Measurements from ENCODE around the gene CANX. TPM values are rescaled to one million over a fixed set of nuclear protein-coding genes. Genes with fewer than 3 reads are reported as not detected.
"Not testable (repeated sequence)": the region's sequence is repeated elsewhere in the genome, so short reads cannot be mapped to it uniquely, and the experiment has no call there.

CANX gene
- total RNA-seq, 2 experiments from 2014 or later = 164 to 451 TPM

GRCh38 chr5:179694561-179694960 lies 4.2 kb upstream of the CANX start:
- Histone ChIP-seq H3K4me2 (ENCODE audit: low read length) (no peak overlapping the region), H3K27ac (ENCODE audit: low read depth, low read length, poor library complexity, severe bottlenecking) (no peak overlapping the region), H2AFZ (ENCODE audit: low read length) (no peak overlapping the region), H3K36me3 (ENCODE audit: insufficient read depth, low read length) (peaks cover 4% of the 10 kb centered on the region; the same call in 1 of the 2 replicates), H3K9me3 (ENCODE audit: low read length) (no peaks in the 10 kb centered on the region), H4K20me1 (ENCODE audit: insufficient read depth, low read length) (no peaks in the 10 kb centered on the region), H3K4me3 (ENCODE audit: low read depth, low read length, poor library complexity, severe bottlenecking) (no peak overlapping the region), H3K4me1 (ENCODE audit: insufficient read depth, low read length, poor library complexity, severe bottlenecking) (peaks cover 17% of the 10 kb centered on the region), H3K79me2 (ENCODE audit: insufficient read depth, low read depth, low read length) (peaks cover 8% of the 10 kb centered on the region), H3K9me2 (ENCODE audit: insufficient read depth, low read length) (no peaks in the 10 kb centered on the region)
- no TSS peak for BruUV-seq (replicated peaks)
- intact Hi-C loops (cut with micrococcal nuclease; ENCODE audit: unreplicated experiment) = no loop called here
- TF ChIP-seq, protein P1, sequence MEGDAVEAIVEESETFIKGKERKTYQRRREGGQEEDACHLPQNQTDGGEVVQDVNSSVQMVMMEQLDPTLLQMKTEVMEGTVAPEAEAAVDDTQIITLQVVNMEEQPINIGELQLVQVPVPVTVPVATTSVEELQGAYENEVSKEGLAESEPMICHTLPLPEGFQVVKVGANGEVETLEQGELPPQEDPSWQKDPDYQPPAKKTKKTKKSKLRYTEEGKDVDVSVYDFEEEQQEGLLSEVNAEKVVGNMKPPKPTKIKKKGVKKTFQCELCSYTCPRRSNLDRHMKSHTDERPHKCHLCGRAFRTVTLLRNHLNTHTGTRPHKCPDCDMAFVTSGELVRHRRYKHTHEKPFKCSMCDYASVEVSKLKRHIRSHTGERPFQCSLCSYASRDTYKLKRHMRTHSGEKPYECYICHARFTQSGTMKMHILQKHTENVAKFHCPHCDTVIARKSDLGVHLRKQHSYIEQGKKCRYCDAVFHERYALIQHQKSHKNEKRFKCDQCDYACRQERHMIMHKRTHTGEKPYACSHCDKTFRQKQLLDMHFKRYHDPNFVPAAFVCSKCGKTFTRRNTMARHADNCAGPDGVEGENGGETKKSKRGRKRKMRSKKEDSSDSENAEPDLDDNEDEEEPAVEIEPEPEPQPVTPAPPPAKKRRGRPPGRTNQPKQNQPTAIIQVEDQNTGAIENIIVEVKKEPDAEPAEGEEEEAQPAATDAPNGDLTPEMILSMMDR (conservative IDR thresholded peaks at IDR 0.05; ENCODE audit: low read length) = no peak
- no peak for TF ChIP-seq EZH2phosphoT487 (IDR thresholded peaks at IDR 0.05; ENCODE audit: borderline replicate concordance, low read depth, low read length)
- POLR2A ChIA-PET = interaction anchor here (0.7 to 1.1 kb wide), 3 partner anchors 10 to 75 kb away, joined by 3 read pairs; no protein-coding TSS in a partner anchor
- CTCF ChIA-PET (ENCODE audit: unreplicated experiment) = no interaction called here
- DNase-seq (ENCODE audit: low spot score) = no peak

GRCh38 chr5:179696603-179697002 lies 2.2 kb upstream of the CANX start:
- H3K9me2 ChIP-seq (ENCODE audit: insufficient read depth, low read length) = no peaks in the 10 kb centered on the region
- ChIA-PET POLR2A (interaction anchor here (1.0 to 1.9 kb wide), 4 partner anchors 15 to 73 kb away, joined by 3 to 13 read pairs (median 4); partner anchors contain the start of gene CBY3), CTCF (ENCODE audit: unreplicated experiment) (no interaction called here)
- no TSS peak for BruUV-seq (replicated peaks)
- H3K36me3 ChIP-seq (ENCODE audit: insufficient read depth, low read length) = peaks cover 25% of the 10 kb centered on the region
- peaks cover 28% of the 10 kb centered on the region for H3K79me2 ChIP-seq (ENCODE audit: insufficient read depth, low read depth, low read length)
- intact Hi-C loops (cut with micrococcal nuclease; ENCODE audit: unreplicated experiment) = no loop called here
- H2AFZ ChIP-seq (ENCODE audit: low read length) = no peak overlapping the region
- H3K4me1 ChIP-seq (ENCODE audit: insufficient read depth, low read length, poor library complexity, severe bottlenecking) = peaks cover 24% of the 10 kb centered on the region
- H3K4me2 ChIP-seq (ENCODE audit: low read length) = peak overlapping the region; percentile 90
- peaks cover 8% of the 10 kb centered on the region; the same call in 1 of the 2 replicates for H4K20me1 ChIP-seq (ENCODE audit: insufficient read depth, low read length)
- H3K27ac ChIP-seq (ENCODE audit: low read depth, low read length, poor library complexity, severe bottlenecking) = no peak overlapping the region
- TF ChIP-seq, protein P1 (conservative IDR thresholded peaks at IDR 0.05; ENCODE audit: low read length) = no peak
- TF ChIP-seq EZH2phosphoT487 (IDR thresholded peaks at IDR 0.05; ENCODE audit: borderline replicate concordance, low read depth, low read length) = no peak
- H3K4me3 ChIP-seq (ENCODE audit: low read depth, low read length, poor library complexity, severe bottlenecking) = no peak overlapping the region
- no peaks in the 10 kb centered on the region for H3K9me3 ChIP-seq (ENCODE audit: low read length)
- peak; percentile 11 for DNase-seq (ENCODE audit: low spot score)

- no peak for TF ChIP-seq EZH2phosphoT487 (IDR thresholded peaks at IDR 0.05; ENCODE audit: borderline replicate concordance, low read depth, low read length)
- TF ChIP-seq, protein P1 (conservative IDR thresholded peaks at IDR 0.05; ENCODE audit: low read length) = no peak
- H3K9me2 ChIP-seq (ENCODE audit: insufficient read depth, low read length) = no peaks in the 10 kb centered on the region
- BruUV-seq (replicated peaks) = no TSS peak
- peaks cover 30% of the 10 kb centered on the region for H3K36me3 ChIP-seq (ENCODE audit: insufficient read depth, low read length)
- CTCF ChIA-PET (ENCODE audit: unreplicated experiment) = no interaction called here
- POLR2A ChIA-PET = interaction anchor here (0.6 to 1.9 kb wide), 10 partner anchors 15 to 157 kb away, joined by 3 to 13 read pairs (median 3); partner anchors contain the start of gene CBY3
- H3K4me3 ChIP-seq (ENCODE audit: low read depth, low read length, poor library complexity, severe bottlenecking) = peak overlapping the region; percentile 80
- no peak overlapping the region for H3K27ac ChIP-seq (ENCODE audit: low read depth, low read length, poor library complexity, severe bottlenecking)
- intact Hi-C loops (cut with micrococcal nuclease; ENCODE audit: unreplicated experiment) = no loop called here
- DNase-seq (ENCODE audit: low spot score) = no peak
- H3K4me1 ChIP-seq (ENCODE audit: insufficient read depth, low read length, poor library complexity, severe bottlenecking) = peaks cover 24% of the 10 kb centered on the region
- no peak overlapping the region for H2AFZ ChIP-seq (ENCODE audit: low read length)
- H3K9me3 ChIP-seq (ENCODE audit: low read length) = no peaks in the 10 kb centered on the region
- peaks cover 8% of the 10 kb centered on the region; the same call in 1 of the 2 replicates for H4K20me1 ChIP-seq (ENCODE audit: insufficient read depth, low read length)
- H3K79me2 ChIP-seq (ENCODE audit: insufficient read depth, low read depth, low read length) = peaks cover 33% of the 10 kb centered on the region
- peak overlapping the region; percentile 90 for H3K4me2 ChIP-seq (ENCODE audit: low read length)
These were observed 1.7 kb upstream of the CANX start for GRCh38 chr5:179697108-179697507.

- DNase-seq (ENCODE audit: low spot score); H3K9me3 ChIP-seq (ENCODE audit: low read length); CTCF ChIA-PET (ENCODE audit: unreplicated experiment); H4K20me1 ChIP-seq (ENCODE audit: insufficient read depth, low read length); H3K9me2 ChIP-seq (ENCODE audit: insufficient read depth, low read length); intact Hi-C loops (cut with micrococcal nuclease; ENCODE audit: unreplicated experiment); BruUV-seq (replicated peaks): not testable (repeated sequence)
- Histone ChIP-seq H3K79me2 (ENCODE audit: insufficient read depth, low read depth, low read length) (peaks cover 37% of the 10 kb centered on the region), H3K4me1 (ENCODE audit: insufficient read depth, low read length, poor library complexity, severe bottlenecking) (peaks cover 24% of the 10 kb centered on the region), H2AFZ (ENCODE audit: low read length) (peak overlapping the region; percentile 82; the same call in 1 of the 2 replicates), H3K36me3 (ENCODE audit: insufficient read depth, low read length) (peaks cover 34% of the 10 kb centered on the region), H3K4me3 (ENCODE audit: low read depth, low read length, poor library complexity, severe bottlenecking) (peak overlapping the region; percentile 80), H3K27ac (ENCODE audit: low read depth, low read length, poor library complexity, severe bottlenecking) (peak overlapping the region; percentile 78), H3K4me2 (ENCODE audit: low read length) (peak overlapping the region; percentile 90)
- POLR2A ChIA-PET = interaction anchor here (0.6 to 1.9 kb wide), 10 partner anchors 16 to 157 kb away, joined by 3 to 13 read pairs (median 3); partner anchors contain the start of gene CBY3
These were observed 1.2 kb upstream of the CANX start for GRCh38 chr5:179697543-179697942.
